NCI-H2029 (cell line): ENCODE measurements around the gene CCR6.
A peak's percentile ranks its signal among the peaks of the same experiment; 100 is the strongest.

ENCODE experiments used
- DNase-seq: peaks from one replicate; lab custom pipeline; 2025; lab: John Stamatoyannopoulos, UW

CCR6 gene

GRCh38 chr6:167119670-167120582 is 3.0 kb upstream of the CCR6 start:
- DNase-seq = peak; percentile 6

- no peak for DNase-seq
Observed at GRCh38 chr6:167120583-167120903, 2.4 kb upstream of the CCR6 start.

- DNase-seq = no peak
Observed at GRCh38 chr6:167121335-167121841, 1.5 kb upstream of the CCR6 start.

GRCh38 chr6:167122041-167122826 is 662 bp upstream of the CCR6 start:
- DNase-seq = no peak

- DNase-seq = no peak
Observed at GRCh38 chr6:167124753-167125152, 1.9 kb downstream of the CCR6 start.

GRCh38 chr6:167125410-167125809 is 2.5 kb downstream of the CCR6 start:
- DNase-seq = no peak

GRCh38 chr6:167125855-167126349 is 3.0 kb downstream of the CCR6 start:
- DNase-seq = no peak

- no peak for DNase-seq
Observed at GRCh38 chr6:167127785-167128531, 5.1 kb downstream of the CCR6 start.

- no peak for DNase-seq
Observed at GRCh38 chr6:167129159-167129558, 6.3 kb downstream of the CCR6 start.

GRCh38 chr6:167129562-167129961 is 6.7 kb downstream of the CCR6 start:
- no peak for DNase-seq

GRCh38 chr6:167130008-167130677 is 7.2 kb downstream of the CCR6 start:
- DNase-seq = no peak

- DNase-seq = peak; percentile 88
Observed at GRCh38 chr6:167130712-167131684, 8.1 kb downstream of the CCR6 start.

- no peak for DNase-seq
Observed at GRCh38 chr6:167134448-167135328, 11.8 kb downstream of the CCR6 start.

- DNase-seq = no peak
Observed at GRCh38 chr6:167136376-167136775, 13.5 kb downstream of the CCR6 start.

- no peak for DNase-seq
Observed at GRCh38 chr6:167137081-167137480, 14.2 kb downstream of the CCR6 start.

GRCh38 chr6:167137881-167138280 is 15.0 kb downstream of the CCR6 start:
- peak; percentile 21 for DNase-seq

- DNase-seq = no peak
Observed at GRCh38 chr6:167139761-167140160, 16.9 kb downstream of the CCR6 start.

GRCh38 chr6:167140589-167141474 is 17.9 kb downstream of the CCR6 start:
- no peak for DNase-seq
